HG02798 (cell line): ENCODE results near the gene FCRL5.
"Not testable (repeated sequence)": the region's sequence is repeated elsewhere in the genome, so short reads cannot be mapped to it uniquely, and the experiment has no call there.

Experiments used
- ATAC-seq: cut with Tn5 transposase; IDR thresholded peaks from one replicate; pipeline ENCODE4 v1.9.1; 2021; ENCODE audit warnings: mild to moderate bottlenecking; ENCODE audit not compliant: unreplicated experiment, poor library complexity

Gene FCRL5

GRCh38 chr1:157551694-157552693 lies at the start of gene FCRL5:
Gene FCRL5 (minus strand): TSS chr1:157552515. CDS start chr1:157552362, 153 bp downstream.
- peak; percentile 80 for ATAC-seq

DNA sequence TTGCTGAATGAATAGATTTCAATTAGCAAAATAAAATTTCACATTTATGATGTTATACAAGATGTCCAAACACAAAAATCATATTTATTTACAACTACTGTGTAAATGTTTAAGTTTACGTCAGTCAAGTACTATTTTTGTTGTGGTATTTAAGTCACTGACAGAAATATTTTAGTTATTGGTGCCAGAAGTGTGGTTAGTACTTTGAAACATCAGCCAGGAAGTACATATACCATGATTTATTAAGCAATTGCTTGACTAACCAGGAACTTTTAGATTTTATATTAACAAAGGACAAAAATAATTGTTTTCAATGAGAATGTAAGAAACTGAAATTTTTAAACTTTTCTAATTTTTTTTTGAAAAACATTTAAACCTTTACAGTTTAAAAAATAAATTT lies 47.9 kb upstream of the FCRL5 start:
- ATAC-seq, result no peak

- peak; percentile 50 for ATAC-seq
Observed at GRCh38 chr1:157597959-157598667, 45.8 kb upstream of the FCRL5 start, which contains the start of gene FCRL4. Gene FCRL4 (minus strand): TSS chr1:157598085. CDS start chr1:157597944, 141 bp downstream.

- peak; percentile 62 for ATAC-seq
Observed at GRCh38 chr1:157596384-157596783, 44.1 kb upstream of the FCRL5 start.

- ATAC-seq, result peak; percentile 81
Observed at GRCh38 chr1:157595356-157595755, 43.0 kb upstream of the FCRL5 start.

- ATAC-seq, result no peak
Observed at GRCh38 chr1:157585984-157586383, 33.7 kb upstream of the FCRL5 start.

GRCh38 chr1:157584503-157584902 lies 32.2 kb upstream of the FCRL5 start:
- ATAC-seq, result no peak

DNA sequence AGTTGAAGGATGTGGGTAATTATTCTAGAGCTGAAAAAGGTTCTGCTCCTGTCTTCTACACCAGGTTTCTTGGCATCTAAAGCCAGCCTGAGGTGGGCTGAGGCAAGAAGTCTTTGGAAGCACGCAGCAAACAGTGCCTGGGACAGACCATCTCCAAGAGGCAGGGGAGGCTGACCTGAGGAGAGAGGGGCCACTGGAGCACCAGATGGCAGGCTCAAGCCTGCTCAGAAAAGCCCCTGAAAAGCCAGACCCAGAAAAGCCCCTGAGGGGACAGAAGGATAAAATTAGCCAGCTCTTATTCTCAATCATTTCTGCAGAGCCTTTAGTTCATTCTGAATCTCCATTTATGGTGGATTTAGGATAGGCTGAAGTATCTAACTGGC lies 28.5 kb upstream of the FCRL5 start:
- no peak for ATAC-seq

DNA sequence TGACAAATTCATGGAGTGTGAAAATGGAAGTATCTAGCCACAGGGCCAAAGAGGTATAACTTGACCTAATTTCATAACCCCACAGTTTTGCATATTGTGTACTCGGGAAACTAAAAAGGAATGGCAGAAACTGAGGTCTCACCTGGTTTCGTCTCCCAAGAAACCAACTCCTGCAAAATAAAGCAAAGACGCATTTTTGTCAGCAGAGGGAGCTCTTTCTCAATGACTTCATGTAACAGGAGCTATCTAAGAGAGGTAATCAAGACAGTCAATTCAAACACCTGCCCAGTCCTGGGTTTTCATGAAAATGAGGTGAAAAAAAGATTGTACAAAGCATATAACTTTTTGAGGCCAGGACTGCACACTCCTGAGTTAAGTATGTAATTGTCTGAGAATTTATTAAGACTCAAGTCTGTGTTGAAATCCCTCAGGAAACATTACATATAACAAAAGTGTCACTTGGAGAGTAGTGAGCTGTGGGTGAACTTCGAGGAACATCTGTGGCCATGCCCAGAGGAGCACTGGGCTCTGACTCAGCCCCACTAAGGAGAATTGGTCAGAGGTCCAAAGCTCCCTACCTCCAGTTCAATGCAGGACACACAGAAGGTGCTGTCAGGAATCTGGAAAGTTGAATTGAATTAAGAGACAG lies 28.0 kb upstream of the FCRL5 start:
- ATAC-seq, result no peak

GRCh38 chr1:157577420-157577819 lies 25.1 kb upstream of the FCRL5 start:
- ATAC-seq, result no peak

- peak; percentile 63 for ATAC-seq
Observed at GRCh38 chr1:157575744-157576143, 23.4 kb upstream of the FCRL5 start.

DNA sequence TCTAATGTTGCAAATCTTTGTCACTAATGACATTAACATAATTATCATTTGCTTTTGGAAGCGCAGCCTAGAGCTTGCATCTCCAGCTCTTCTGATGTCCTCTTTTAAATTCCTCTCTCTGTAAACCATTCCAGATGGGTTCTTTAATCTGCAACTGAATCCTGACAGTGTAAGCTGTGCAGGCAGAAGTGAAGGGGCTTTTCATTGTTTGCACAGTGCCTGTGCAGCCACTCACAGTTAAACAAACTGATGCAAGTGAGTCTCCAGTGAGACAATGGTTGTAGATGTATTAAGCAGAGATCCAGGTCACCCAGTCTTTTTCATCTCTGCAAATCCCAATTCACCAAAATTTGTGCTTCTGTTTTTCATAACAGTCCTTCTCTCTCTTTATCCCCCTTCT lies 22.5 kb upstream of the FCRL5 start:
- no peak for ATAC-seq

- peak; percentile 55 for ATAC-seq
Observed at GRCh38 chr1:157566484-157567300, 14.4 kb upstream of the FCRL5 start.

DNA sequence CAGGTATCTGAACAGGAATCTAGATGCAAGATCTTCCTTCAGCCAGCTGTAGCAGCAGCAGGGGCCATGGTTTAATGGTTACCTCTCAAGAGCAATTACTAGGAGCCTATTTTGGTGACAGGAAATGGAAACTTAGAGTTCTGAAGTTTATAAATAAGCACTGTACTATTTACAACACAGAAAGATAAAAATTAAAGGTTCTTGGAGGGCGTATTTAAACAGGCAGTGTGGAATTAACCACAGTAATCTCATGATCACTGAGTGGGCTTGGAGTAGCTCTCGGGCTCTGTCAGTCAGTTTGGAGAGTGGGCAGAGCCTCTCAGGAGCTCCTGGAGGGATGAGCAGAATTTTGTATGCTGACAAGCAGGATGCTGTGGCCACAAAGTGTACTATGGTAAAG lies 10.2 kb upstream of the FCRL5 start:
- ATAC-seq, result peak; percentile 85

DNA sequence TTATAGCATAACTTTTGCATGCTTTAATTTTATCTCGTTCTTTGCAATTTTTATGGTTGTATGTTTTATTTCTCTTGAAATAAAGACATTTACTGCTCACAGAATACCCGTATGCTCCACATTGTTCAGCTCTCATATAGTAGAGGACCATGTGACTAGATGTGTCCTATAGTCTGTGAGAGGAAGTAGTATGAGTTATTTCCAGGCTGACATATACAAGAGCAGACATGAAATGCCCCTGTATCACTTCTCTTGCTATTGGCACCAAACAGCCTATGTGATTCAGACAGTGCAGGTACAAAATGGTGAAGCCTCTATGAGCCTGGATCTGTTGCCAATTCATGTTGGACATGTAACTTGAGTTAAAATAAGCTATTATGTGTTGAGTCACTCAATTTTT lies 5.8 kb upstream of the FCRL5 start:
- ATAC-seq, result no peak

DNA sequence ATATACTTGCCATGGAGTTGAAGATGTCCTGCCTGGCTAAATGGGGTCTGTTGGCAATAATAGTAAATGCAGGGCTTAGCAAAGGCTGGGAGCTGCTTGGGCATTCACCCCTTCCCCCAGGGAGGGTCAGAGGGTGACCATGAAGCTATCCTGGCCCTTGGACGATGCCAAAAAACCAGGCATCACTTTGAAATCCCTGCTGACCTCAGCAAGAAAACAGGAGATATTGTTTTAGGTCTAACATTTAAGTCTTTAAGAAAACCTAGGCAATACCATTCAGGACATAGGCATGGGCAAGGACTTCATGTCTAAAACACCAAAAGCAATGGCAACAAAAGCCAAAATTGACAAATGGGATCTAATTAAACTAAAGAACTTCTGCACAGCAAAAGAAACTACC lies 4.2 kb downstream of the FCRL5 start:
- not testable (repeated sequence) for ATAC-seq

GRCh38 chr1:157542676-157543075 lies 9.6 kb downstream of the FCRL5 start:
- no peak for ATAC-seq

- no peak for ATAC-seq
Observed at GRCh38 chr1:157540852-157541251, 11.5 kb downstream of the FCRL5 start.

DNA sequence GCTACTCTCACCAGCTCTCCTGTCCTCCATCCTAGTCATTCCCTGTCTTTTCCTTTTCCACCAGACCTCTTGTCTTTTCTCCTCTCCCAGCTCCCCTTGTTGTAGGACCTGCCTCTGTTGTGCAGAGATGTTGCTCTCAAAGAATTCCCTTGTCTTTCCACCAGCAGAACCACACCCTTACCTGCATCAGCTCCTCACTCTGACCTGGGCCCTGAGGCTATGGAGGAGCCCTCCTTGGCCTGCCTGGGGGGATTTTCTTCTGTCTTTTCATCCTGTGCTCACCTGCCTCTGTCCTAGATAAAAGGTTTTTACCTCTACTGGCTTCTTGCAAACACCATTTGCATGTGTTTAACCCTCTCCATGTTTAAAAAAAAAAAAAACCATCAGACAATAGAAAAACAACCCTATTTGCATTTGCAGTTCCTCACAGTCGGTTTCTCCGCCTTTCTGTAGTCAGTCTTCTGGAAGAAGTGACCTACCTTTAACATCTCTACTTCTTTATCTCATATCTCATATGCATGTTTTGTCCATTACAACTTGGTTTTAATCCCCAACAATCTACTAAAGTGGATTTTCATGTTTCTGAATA lies 12.1 kb downstream of the FCRL5 start:
- ATAC-seq, result no peak

DNA sequence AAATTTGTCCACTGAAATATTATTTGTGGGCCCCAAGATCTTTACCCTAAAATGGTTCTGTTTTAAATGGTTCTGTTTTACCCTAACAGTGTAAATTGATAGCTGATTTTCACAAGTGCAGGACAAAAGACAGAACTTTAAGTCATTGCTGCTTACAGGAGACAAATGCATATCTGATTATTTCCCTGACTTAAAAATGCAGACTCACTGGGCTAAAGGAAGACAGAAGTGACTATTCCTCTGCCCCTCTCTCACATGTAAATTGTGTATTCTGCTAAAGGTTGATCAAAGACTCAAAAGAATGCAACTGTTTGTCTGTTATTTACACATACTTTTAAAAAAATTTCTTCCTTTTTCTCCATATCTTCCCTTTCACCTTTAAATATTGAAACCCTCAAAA lies 12.7 kb downstream of the FCRL5 start:
- ATAC-seq, result no peak
